Ovary (tissue), 9 donors: ENCODE data around the gene RFESD. TPM values are rescaled to one million over a fixed set of nuclear protein-coding genes. Genes with fewer than 3 reads are reported as not detected.
A peak's percentile ranks its signal among the peaks of the same experiment; 100 is the strongest.

ENCODE experiments used
- DNase-seq, 5 donors: peaks; one replicate each; pipeline ENCODE4 v3.0.0-alpha.2; 2019 to 2020
- H3K27ac ChIP-seq, 2 donors: fragments of 200-600 bp; one replicate each; pipeline versions ENCODE4 v1.5.1 to v1.8.0; 2019 to 2022
- H3K27me3 ChIP-seq: fragments of 200-600 bp; one replicate; pipeline ENCODE4 v1.8.0; 2022
- H3K36me3 ChIP-seq: fragments of 200-600 bp; sonication (generic); one replicate; pipeline ENCODE4 v1.5.1; 2019
- H3K4me1 ChIP-seq: one replicate; pipeline ENCODE4 v1.8.1; 2013; ENCODE audit warnings: mild to moderate bottlenecking, moderate library complexity; ENCODE audit not compliant: insufficient read depth
- H3K4me3 ChIP-seq: fragments of 200-600 bp; sonication (generic); one replicate; pipeline ENCODE4 v1.5.1; 2017
- H3K9me3 ChIP-seq, 2 donors: fragments of 200-600 bp in 1 of 2; sonication (generic) in 1 of 2; one replicate each; pipeline versions ENCODE4 v1.5.1 to v1.8.1; 2013 to 2019; ENCODE audit warnings: mild to moderate bottlenecking in 1 of 2, moderate library complexity in 1 of 2
- EP300 ChIP-seq: sonication (generic); formaldehyde crosslinking; IDR thresholded peaks from one replicate; pipeline ENCODE4 v1.6.1; 2017; ENCODE audit warnings: antibody characterized with exemption
- POLR2A ChIP-seq: fragments of 450-650 bp; IDR thresholded peaks from one replicate; pipeline ENCODE4 v1.6.1; 2017; ENCODE audit warnings: antibody characterized with exemption, mild to moderate bottlenecking, moderate library complexity
- WGBS, 3 donors: extraction: QIAGEN DNeasy Blood & Tissue Kit in 1 of 3; methylation state at CpG; one replicate each; pipeline versions ENCODE4 v1.1.5 to v1.1.7; 2013 to 2017; 5-methylcytosine and 5-hydroxymethylcytosine counted together
- intact Hi-C, 4 donors: fragments of 100-400 bp; cut with DNase I; formaldehyde crosslinking; loops; one replicate each; pipeline versions ENCODE4 v1.11.0 to v1.15.1; 2022 to 2023
- polyA plus RNA-seq, 2 donors: library from polyadenylated mRNA; stranded (reverse); fragments of 200-250 nt in 1 of 2; fragments of 350-450 nt in 1 of 2; fragmentation: Illumina TruSeq in 1 of 2; extraction: RNeasy Lipid Tissue Mini Kit (QIAGEN cat#74804) in 1 of 2; gene quantifications; one replicate each; pipeline ENCODE4 v1.2.3, GENCODE V29; 2013 to 2014
- total RNA-seq, 7 donors: library from RNA; depleted of rRNA in 2 of 7; stranded (reverse); fragments of >200 nt in 2 of 7; fragmentation: NEBNext Ultra II Directional in 3 of 7; extraction: Animal tissue kit (Norgen Biotek cat#: 25700) in 3 of 7; gene quantifications; one replicate each; pipeline versions ENCODE4 v1.1.0 to v1.2.4, GENCODE V29; 2016 to 2023
- TF ChIP-seq, protein P1 (sequence below), 3 donors: fragments of 450-650 bp in 2 of 3; fragments of 200-600 bp in 1 of 3; IDR thresholded peaks; one replicate each; pipeline versions ENCODE4 v1.5.1 to v1.8.0; 2016 to 2022; ENCODE audit warnings: antibody characterized with exemption in 3 of 3, mild to moderate bottlenecking in 1 of 3
- donor health status: DM: no; HTN: no; CAD: no; lungs with moderate emphysema.
- donor health status: DM: no; HTN: no; CAD: no.
- donor health status: Bipolar disorder and iron deficiency.
- donor health status: DM: yes; HTN: yes; CAD: no.
- donor health status: DM: no; HTN: no; CAD: no.
- donor health status: DM: yes; HTN: yes; CAD: no.

RFESD gene
- total and polyA plus RNA-seq, 9 donors: 1.1 to 5.0 (median 3.2) TPM

GRCh38 chr5:95615164-95615467, 31.5 kb upstream of the RFESD start:
- WGBS, 3 donors: 88 to 90% (median 88%) methylated on average over 1 of the region's 1 CpG
- Histone ChIP-seq H3K36me3 (no peaks in the 10 kb centered on the region), H3K4me1 (peaks cover 4% of the 10 kb centered on the region), H3K27me3 (no peaks in the 10 kb centered on the region), H3K27ac (no peak overlapping the region), H3K9me3 (no peaks in the 10 kb centered on the region), H3K4me3 (no peak overlapping the region)
- intact Hi-C loops: no loop called here
- no peak for DNase-seq
- TF ChIP-seq, protein P1, sequence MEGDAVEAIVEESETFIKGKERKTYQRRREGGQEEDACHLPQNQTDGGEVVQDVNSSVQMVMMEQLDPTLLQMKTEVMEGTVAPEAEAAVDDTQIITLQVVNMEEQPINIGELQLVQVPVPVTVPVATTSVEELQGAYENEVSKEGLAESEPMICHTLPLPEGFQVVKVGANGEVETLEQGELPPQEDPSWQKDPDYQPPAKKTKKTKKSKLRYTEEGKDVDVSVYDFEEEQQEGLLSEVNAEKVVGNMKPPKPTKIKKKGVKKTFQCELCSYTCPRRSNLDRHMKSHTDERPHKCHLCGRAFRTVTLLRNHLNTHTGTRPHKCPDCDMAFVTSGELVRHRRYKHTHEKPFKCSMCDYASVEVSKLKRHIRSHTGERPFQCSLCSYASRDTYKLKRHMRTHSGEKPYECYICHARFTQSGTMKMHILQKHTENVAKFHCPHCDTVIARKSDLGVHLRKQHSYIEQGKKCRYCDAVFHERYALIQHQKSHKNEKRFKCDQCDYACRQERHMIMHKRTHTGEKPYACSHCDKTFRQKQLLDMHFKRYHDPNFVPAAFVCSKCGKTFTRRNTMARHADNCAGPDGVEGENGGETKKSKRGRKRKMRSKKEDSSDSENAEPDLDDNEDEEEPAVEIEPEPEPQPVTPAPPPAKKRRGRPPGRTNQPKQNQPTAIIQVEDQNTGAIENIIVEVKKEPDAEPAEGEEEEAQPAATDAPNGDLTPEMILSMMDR (IDR thresholded peaks at IDR 0.05): no peak
- TF ChIP-seq EP300 (no peak), POLR2A (no peak)

DNA sequence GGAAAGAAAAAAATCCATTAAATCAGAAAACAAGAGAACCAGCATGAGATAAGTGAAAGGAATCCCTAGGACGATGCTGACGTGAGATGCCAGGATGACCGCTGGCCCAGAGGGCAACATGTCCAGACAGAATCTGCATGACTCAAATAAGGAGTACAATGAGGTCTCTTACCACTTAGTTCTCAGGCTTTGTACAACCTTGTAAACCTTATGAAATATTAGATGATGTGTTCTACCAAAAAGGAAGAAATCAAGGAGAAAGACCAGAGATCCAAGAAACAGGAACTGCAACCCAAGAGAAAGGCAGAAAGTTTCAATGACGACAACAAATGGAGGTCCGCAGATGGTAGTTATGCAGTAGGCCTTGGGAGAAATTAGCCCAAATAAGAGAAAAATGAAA, 29.5 kb upstream of the RFESD start:
- Histone ChIP-seq H3K27me3 (no peaks in the 10 kb centered on the region), H3K4me3 (no peak overlapping the region), H3K27ac (no peak overlapping the region), H3K36me3 (no peaks in the 10 kb centered on the region), H3K4me1 (peaks cover 8% of the 10 kb centered on the region), H3K9me3 (no peaks in the 10 kb centered on the region)
- DNase-seq: no peak
- intact Hi-C loops: no loop called here
- 75 to 94% (median 75%) methylated on average over 5 of the region's 5 CpGs for WGBS, 3 donors
- no peak for TF ChIP-seq EP300
- TF ChIP-seq, protein P1 (IDR thresholded peaks at IDR 0.05): no peak
- no peak for TF ChIP-seq POLR2A

DNA sequence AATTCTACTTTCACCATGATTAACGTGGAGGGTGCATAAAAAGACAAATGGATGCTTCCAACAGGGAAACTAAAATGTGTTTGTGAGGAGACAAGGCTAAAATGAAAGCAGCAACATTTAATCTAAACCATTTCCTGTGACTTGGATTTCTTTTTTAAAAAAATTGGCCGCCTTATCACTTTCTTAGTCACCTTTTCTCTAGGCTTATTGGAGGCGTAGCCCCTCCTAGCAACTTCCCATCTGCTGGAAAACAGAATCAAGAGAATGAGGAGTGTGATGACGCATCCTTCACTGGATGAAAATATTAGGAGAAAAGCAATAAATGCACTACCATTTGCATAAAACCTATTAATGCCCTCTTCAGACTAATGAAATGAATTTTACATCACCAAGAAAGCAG, 27.5 kb upstream of the RFESD start:
- intact Hi-C loops: no loop called here
- H3K4me1 ChIP-seq: peaks cover 8% of the 10 kb centered on the region
- H3K9me3 ChIP-seq: no peaks in the 10 kb centered on the region
- no peak for DNase-seq
- no peak overlapping the region for H3K27ac ChIP-seq
- TF ChIP-seq POLR2A (no peak), EP300 (no peak)
- TF ChIP-seq, protein P1 (IDR thresholded peaks at IDR 0.05): no peak
- H3K27me3 ChIP-seq: no peaks in the 10 kb centered on the region
- WGBS, 3 donors: 83 to 87% (median 84%) methylated on average over 4 of the region's 4 CpGs
- no peaks in the 10 kb centered on the region for H3K36me3 ChIP-seq
- no peak overlapping the region for H3K4me3 ChIP-seq

GRCh38 chr5:95619514-95620029, 27.0 kb upstream of the RFESD start:
- no peak overlapping the region for H3K27ac ChIP-seq
- no peaks in the 10 kb centered on the region for H3K9me3 ChIP-seq
- H3K27me3 ChIP-seq: no peaks in the 10 kb centered on the region
- 8 to 10% (median 9%) methylated on average over 19 of the region's 19 CpGs for WGBS, 3 donors
- peaks cover 8% of the 10 kb centered on the region for H3K4me1 ChIP-seq
- intact Hi-C loops: loop anchor here in 1 of 4 donors (10.0 kb wide), 1 partner anchor 975 kb away; no protein-coding TSS in a partner anchor
- H3K36me3 ChIP-seq: no peaks in the 10 kb centered on the region
- DNase-seq: no peak
- TF ChIP-seq EP300: no peak
- TF ChIP-seq, protein P1 (IDR thresholded peaks at IDR 0.05): no peak
- TF ChIP-seq POLR2A: no peak
- H3K4me3 ChIP-seq: peak overlapping the region; percentile 43
